ENCODE data around the gene ACOXL. TPM values are rescaled to one million over a fixed set of nuclear protein-coding genes. Genes with fewer than 3 reads are reported as not detected.

ACOXL gene
- total RNA-seq, 2 experiments from 2014 or later = 0.26 to 0.41 TPM

DNA sequence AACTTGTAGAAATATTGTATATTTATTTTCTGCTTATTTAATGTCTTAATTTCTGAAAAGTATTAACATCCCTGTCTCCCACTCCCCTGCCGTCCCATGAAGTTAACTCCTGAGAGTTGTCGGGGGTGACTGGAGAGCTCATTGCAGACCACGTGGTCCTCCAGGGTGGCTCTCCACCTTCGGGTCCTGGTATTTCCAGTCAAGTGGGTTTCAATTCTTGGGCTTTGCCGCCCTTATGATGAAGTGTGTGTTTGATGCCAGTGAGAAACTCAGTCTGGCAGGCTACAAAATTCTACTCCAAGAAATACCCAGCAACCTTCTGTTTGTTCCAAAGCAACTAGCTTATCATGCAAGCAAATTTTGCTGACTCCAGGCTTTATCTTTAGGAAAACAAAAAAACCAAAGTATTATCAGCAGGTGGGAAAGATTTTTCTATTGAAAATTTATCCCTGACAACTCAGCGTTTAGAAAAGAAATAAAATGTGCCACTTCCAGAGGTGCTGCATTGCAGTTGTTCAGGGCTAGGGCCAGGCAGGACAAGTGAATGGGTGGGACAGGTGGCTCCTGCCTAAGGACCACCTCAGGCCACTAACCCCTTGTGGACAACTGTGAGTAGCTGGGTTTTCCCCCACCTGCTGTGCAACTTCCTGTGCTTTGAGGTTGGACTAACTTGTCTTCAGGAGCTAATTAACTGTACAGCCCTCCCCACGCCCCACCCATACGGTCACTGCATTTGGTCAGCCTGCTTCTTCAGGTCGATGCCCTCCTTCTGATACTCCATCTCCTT is 434.9 kb downstream of the ACOXL start:
- Mint-ChIP-seq H3K4me3 (no peak overlapping the region), H3K27ac (no peak overlapping the region), H3K36me3 (peaks cover 34% of the 10 kb centered on the region), H3K4me1 (ENCODE audit: low read depth) (peaks cover 33% of the 10 kb centered on the region), H3K9me3 (no peaks in the 10 kb centered on the region), H3K27me3 (peaks cover 15% of the 10 kb centered on the region)
- CTCF ChIA-PET = no interaction called here
- intact Hi-C loops (cut with micrococcal nuclease) = loop anchor here (5.0 kb wide), 1 partner anchor 50 kb away; no protein-coding TSS in a partner anchor
- POLR2A ChIA-PET = no interaction called here
- DNase-seq = peak; percentile 18

DNA sequence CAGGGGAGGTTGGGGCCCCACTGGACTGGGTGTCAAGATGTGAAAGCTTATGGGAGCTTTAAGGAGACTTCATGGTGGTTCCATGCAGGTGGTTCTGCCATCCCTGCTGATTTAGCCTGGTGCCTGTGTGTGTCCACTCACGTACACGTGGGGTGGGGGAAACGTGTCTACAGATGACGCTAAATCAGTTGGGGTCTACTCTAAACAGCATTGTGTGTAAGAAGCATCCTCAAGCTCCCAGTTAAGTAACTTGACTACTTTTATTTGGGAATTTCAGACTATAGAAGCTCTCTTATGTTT is 435.4 kb downstream of the ACOXL start:
- Mint-ChIP-seq H3K27ac (no peak overlapping the region), H3K36me3 (peaks cover 30% of the 10 kb centered on the region), H3K4me3 (no peak overlapping the region), H3K4me1 (ENCODE audit: low read depth) (peaks cover 28% of the 10 kb centered on the region), H3K27me3 (peaks cover 15% of the 10 kb centered on the region), H3K9me3 (no peaks in the 10 kb centered on the region)
- ChIA-PET POLR2A (interaction anchor here (0.8 kb wide), 1 partner anchor 19 kb away, joined by 3 read pairs; no protein-coding TSS in a partner anchor), CTCF (interaction anchor here (1.0 kb wide), 1 partner anchor 48 kb away, joined by 6 read pairs; the partner anchor contains the start of gene BCL2L11)
- intact Hi-C loops (cut with micrococcal nuclease) = loop anchor here (5.0 kb wide), 1 partner anchor 51 kb away; no protein-coding TSS in a partner anchor
- no peak for DNase-seq

Other genes starting within 250 kb of the ACOXL start
- 1 to 10 TPM; 5.1 to 9.4 TPM for gene RGPD6, start 155.4 kb upstream of the ACOXL start, total RNA-seq
- 100 to 1,000 TPM in 1 of 2 experiments, 10 to 100 TPM in 1; 90.8 to 102 TPM for gene BUB1, start 54.5 kb upstream of the ACOXL start, total RNA-seq